ENCODE measurements around the gene PRDM5. TPM values are rescaled to one million over a fixed set of nuclear protein-coding genes. Genes with fewer than 3 reads are reported as not detected.

Gene PRDM5
- total and polyA plus RNA-seq, 2 donors (not counting 3 experiments of a cell fraction or from before 2014, with no cell fraction given), result 2.2 to 8.1 TPM

- CTCF ChIA-PET, result no interaction called here
- intact Hi-C loops (cut with micrococcal nuclease), result no loop called here
Measured at GRCh38 chr4:120775431-120775830, 147.1 kb downstream of the PRDM5 start.

More at GRCh38 chr4:120775431-120775830, 147.1 kb downstream of the PRDM5 start:
- no TSS peak for BruUV-seq (replicated peaks)
- Histone ChIP-seq H3K4me1 (ENCODE audit: control insufficient read depth, extremely low read depth, insufficient read depth, low read length) (no peaks in the 10 kb centered on the region), H3K9me3 (replicated peaks; ENCODE audit: control insufficient read depth, insufficient read depth, low read length) (no peaks in the 10 kb centered on the region), H3K36me3 (ENCODE audit: control insufficient read depth in 2 of 2, extremely low read depth in 1 of 2, insufficient read depth in 2 of 2, low read length in 2 of 2) (no peaks in the 10 kb centered on the region), H3K27ac (ENCODE audit: insufficient read depth, low read depth, low read length) (no peak overlapping the region), H3K4me2 (ENCODE audit: insufficient read depth, low read length) (no peak overlapping the region), H3K4me3 (replicated peaks in 1 of 3; ENCODE audit: insufficient read depth in 1 of 3, low read depth in 1 of 3, low read length in 3 of 3) (no peak overlapping the region), H3K9ac (replicated peaks; ENCODE audit: extremely low read depth, insufficient read depth, low read length) (no peak overlapping the region), H4K20me1 (replicated peaks; ENCODE audit: control insufficient read depth, extremely low read depth, insufficient read depth, low read length) (no peaks in the 10 kb centered on the region), H2AFZ (ENCODE audit: low read depth, low read length) (no peak overlapping the region), H3K9me1 (replicated peaks; ENCODE audit: control insufficient read depth, extremely low read depth, insufficient read depth, low read length) (no peaks in the 10 kb centered on the region), H3K79me2 (ENCODE audit: control insufficient read depth, insufficient read depth, low read length) (no peaks in the 10 kb centered on the region), H3K27me3 (ENCODE audit: control insufficient read depth in 2 of 2, insufficient read depth in 2 of 2, low read length in 2 of 2) (no peaks in the 10 kb centered on the region)
- FAIRE-seq (no peak), DNase-seq (ENCODE audit: low read depth, low spot score) (no peak)
- dilution Hi-C loops (cut with MboI; ENCODE audit: extremely low pct_ligation_motif_present, low sequenced_read_pairs), result no loop called here
- TF ChIP-seq CTCF (IDR thresholded peaks at IDR 0.05; ENCODE audit: extremely low read depth in 1 of 2, insufficient read depth in 1 of 2, low read depth in 1 of 2, low read length in 2 of 2) (no peak), JUN (IDR thresholded peaks at IDR 0.05; ENCODE audit: borderline replicate concordance, insufficient read depth, insufficient read length, low read depth) (no peak), EZH2 (IDR thresholded peaks at IDR 0.05; ENCODE audit: borderline replicate concordance, low read depth, low read length, severe bottlenecking) (no peak), GATA2 (IDR thresholded peaks at IDR 0.05; ENCODE audit: insufficient read depth, insufficient read length, low read depth, low read length) (no peak), FOS (IDR thresholded peaks at IDR 0.05; ENCODE audit: borderline replicate concordance, insufficient read depth, low read length) (no peak), MYC (IDR thresholded peaks at IDR 0.05; ENCODE audit: low read depth, low read length) (no peak), POLR2AphosphoS5 (IDR thresholded peaks at IDR 0.05; ENCODE audit: insufficient read depth, low read depth, low read length) (no peak), POLR2A (IDR thresholded peaks at IDR 0.05; ENCODE audit: low read depth, low read length) (no peak), MAX (IDR thresholded peaks at IDR 0.05; ENCODE audit: insufficient read depth, insufficient read length) (no peak)
- POLR2A ChIA-PET, result no interaction called here

Data from endothelial cell of umbilical vein (primary cell).